Left ventricle myocardium inferior (tissue), 1 donor: ENCODE results near the gene GPR119. TPM values are rescaled to one million over a fixed set of nuclear protein-coding genes. Genes with fewer than 3 reads are reported as not detected.

Experiments
- DNase-seq: peaks from one replicate; pipeline ENCODE4 v3.0.0-alpha.2; 2020
- H3K27ac ChIP-seq: fragments of 200-600 bp; replicated peaks from 2 replicates; pipeline ENCODE4 v1.8.0; 2021
- H3K27me3 ChIP-seq: fragments of 200-600 bp; 2 replicates; pipeline ENCODE4 v1.8.0; 2021; ENCODE audit warnings: low read depth
- H3K36me3 ChIP-seq: fragments of 200-600 bp; 2 replicates; pipeline ENCODE4 v1.8.0; 2021
- H3K4me1 ChIP-seq: fragments of 200-600 bp; 2 replicates; pipeline ENCODE4 v1.8.0; 2021
- H3K4me3 ChIP-seq: fragments of 200-600 bp; 2 replicates; pipeline ENCODE4 v1.8.0; 2021; ENCODE audit warnings: mild to moderate bottlenecking, moderate library complexity
- H3K9me3 ChIP-seq: fragments of 200-600 bp; replicated peaks from 2 replicates; pipeline ENCODE4 v1.8.0; 2021
- intact Hi-C: fragments of 100-400 bp; cut with micrococcal nuclease; formaldehyde crosslinking; loops from one replicate; pipeline ENCODE4 v1.11.0; 2022
- total RNA-seq: library from RNA; stranded (reverse); fragmentation: NEBNext Ultra II Directional; extraction: Animal tissue kit (Norgen Biotek cat#: 25700); gene quantifications from one replicate; pipeline ENCODE4 v1.2.1, GENCODE V29; 2021
- TF ChIP-seq, protein P1 (sequence below): fragments of 200-600 bp; IDR thresholded peaks from 2 replicates; pipeline ENCODE4 v1.8.0; 2021; ENCODE audit warnings: antibody characterized with exemption, mild to moderate bottlenecking, borderline replicate concordance
- donor health status: DM: no; HTN: yes; CAD: no; lungs with severe emphysema.

The GPR119 gene
- total RNA-seq, 1 donor from 2014 or later = not detected

DNA sequence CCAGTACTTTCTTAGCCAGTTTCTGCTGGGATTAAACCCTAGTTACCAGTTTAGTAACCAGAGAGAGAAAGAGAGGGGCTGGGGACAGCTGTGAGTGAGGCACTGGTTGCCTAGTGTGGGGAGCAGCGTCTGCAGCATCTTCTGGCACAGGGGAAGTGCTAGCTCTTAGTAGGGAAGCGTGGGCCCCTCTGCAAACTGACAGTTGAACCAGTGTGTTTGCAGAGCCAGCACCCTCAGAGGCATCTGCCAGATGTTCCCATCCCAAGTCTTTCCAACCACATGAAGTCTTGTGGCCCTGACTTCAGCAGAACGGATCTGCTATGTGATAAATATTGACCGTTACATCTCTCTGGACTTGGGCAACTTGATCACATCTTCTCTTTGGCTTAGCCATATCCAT, 31.3 kb upstream of the GPR119 start:
- H3K36me3 ChIP-seq = peaks cover 6% of the 10 kb centered on the region
- no peaks in the 10 kb centered on the region for H3K4me1 ChIP-seq
- DNase-seq = no peak
- TF ChIP-seq, protein P1, sequence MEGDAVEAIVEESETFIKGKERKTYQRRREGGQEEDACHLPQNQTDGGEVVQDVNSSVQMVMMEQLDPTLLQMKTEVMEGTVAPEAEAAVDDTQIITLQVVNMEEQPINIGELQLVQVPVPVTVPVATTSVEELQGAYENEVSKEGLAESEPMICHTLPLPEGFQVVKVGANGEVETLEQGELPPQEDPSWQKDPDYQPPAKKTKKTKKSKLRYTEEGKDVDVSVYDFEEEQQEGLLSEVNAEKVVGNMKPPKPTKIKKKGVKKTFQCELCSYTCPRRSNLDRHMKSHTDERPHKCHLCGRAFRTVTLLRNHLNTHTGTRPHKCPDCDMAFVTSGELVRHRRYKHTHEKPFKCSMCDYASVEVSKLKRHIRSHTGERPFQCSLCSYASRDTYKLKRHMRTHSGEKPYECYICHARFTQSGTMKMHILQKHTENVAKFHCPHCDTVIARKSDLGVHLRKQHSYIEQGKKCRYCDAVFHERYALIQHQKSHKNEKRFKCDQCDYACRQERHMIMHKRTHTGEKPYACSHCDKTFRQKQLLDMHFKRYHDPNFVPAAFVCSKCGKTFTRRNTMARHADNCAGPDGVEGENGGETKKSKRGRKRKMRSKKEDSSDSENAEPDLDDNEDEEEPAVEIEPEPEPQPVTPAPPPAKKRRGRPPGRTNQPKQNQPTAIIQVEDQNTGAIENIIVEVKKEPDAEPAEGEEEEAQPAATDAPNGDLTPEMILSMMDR = no peak
- intact Hi-C loops = no loop called here
- no peak overlapping the region for H3K27ac ChIP-seq
- H3K9me3 ChIP-seq = no peaks in the 10 kb centered on the region
- H3K4me3 ChIP-seq = no peak overlapping the region
- no peaks in the 10 kb centered on the region for H3K27me3 ChIP-seq

GRCh38 chrX:130415201-130415600, 29.7 kb upstream of the GPR119 start:
- Histone ChIP-seq H3K4me3 (no peak overlapping the region), H3K36me3 (peaks cover 15% of the 10 kb centered on the region), H3K27ac (no peak overlapping the region), H3K4me1 (no peaks in the 10 kb centered on the region), H3K27me3 (no peaks in the 10 kb centered on the region), H3K9me3 (no peaks in the 10 kb centered on the region)
- TF ChIP-seq, protein P1 = no peak
- intact Hi-C loops = no loop called here
- no peak for DNase-seq

- Histone ChIP-seq H3K4me3 (no peak overlapping the region), H3K36me3 (peaks cover 15% of the 10 kb centered on the region), H3K4me1 (no peaks in the 10 kb centered on the region), H3K9me3 (no peaks in the 10 kb centered on the region), H3K27ac (no peak overlapping the region), H3K27me3 (no peaks in the 10 kb centered on the region)
- intact Hi-C loops = no loop called here
- DNase-seq = no peak
- TF ChIP-seq, protein P1 = no peak
Measured at GRCh38 chrX:130414800-130415199, 29.3 kb upstream of the GPR119 start.

DNA sequence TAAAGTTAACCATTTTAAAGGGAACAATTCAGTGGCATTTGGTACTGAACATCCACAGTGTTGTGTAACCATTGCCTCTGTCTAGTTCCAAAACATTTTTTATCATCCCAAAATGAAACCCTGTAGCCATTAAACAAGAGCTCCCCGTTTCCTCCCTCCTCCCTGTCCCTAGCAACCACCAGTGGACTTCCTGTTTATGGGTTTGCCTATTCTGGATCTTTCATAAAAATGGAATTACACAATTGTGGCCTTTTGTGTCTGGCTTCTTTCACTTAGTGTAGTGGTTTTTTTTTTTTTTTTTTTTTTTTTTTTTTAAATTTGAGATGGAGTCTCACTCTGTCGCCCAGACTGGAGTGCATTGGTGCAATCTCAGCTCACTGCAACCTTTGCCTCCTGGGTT, 27.9 kb upstream of the GPR119 start:
- TF ChIP-seq, protein P1 = no peak
- no peaks in the 10 kb centered on the region for H3K27me3 ChIP-seq
- H3K4me1 ChIP-seq = no peaks in the 10 kb centered on the region
- no peak overlapping the region for H3K4me3 ChIP-seq
- intact Hi-C loops = no loop called here
- DNase-seq = no peak
- peaks cover 19% of the 10 kb centered on the region for H3K36me3 ChIP-seq
- no peaks in the 10 kb centered on the region for H3K9me3 ChIP-seq
- no peak overlapping the region for H3K27ac ChIP-seq

DNA sequence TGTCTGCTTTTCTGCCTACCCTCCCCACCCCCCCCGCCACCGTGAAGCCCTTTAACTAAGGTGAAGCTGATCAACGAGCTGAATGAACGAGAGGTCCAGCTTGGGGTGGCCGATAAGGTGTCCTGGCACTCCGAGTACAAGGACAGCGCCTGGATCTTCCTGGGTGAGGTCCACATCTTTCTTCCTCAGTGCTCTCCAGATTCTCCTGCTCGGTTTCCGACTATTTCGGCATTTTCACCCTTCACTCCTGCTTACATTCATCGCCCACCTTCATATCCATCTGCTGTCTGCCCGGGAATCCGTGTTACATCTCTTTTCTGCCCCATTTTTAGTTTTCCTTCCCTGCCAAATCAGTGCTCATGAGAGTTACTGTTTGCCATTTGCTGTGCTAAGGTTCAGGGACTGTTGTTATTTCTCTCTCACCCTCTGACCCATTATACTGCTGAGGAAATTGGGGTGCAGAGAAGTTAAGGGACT, 16.8 kb upstream of the GPR119 start:
- Histone ChIP-seq H3K36me3 (peaks cover 10% of the 10 kb centered on the region), H3K27ac (peak overlapping the region; percentile 83), H3K4me3 (peak overlapping the region; percentile 78), H3K4me1 (peaks cover 24% of the 10 kb centered on the region), H3K27me3 (no peaks in the 10 kb centered on the region), H3K9me3 (no peaks in the 10 kb centered on the region)
- DNase-seq = no peak
- intact Hi-C loops = loop anchor here (10.0 kb wide), 1 partner anchor 503 kb away; the partner anchor contains the start of gene ENOX2
- TF ChIP-seq, protein P1 = no peak
